ENCODE data around the gene RPH3AL.

DNA sequence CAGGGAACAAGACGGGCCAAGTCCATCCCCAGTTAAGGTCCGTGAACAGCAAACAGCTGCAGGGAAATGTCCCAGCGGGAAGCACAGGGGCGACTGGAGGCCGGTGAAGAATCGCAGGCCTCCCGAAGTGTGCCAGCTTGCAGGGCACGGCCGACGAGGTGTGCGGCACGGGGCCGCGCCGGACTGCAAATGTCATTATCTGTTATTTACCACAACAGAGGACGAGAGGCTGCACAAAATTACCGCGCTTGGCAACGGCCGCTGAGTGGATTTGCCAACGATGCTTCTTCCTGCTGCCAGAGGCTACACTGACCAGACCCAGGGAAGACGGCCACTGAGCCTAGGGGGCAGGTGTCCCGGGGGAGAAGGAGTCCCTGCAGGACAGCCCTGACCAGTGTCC, 53.1 kb downstream of the RPH3AL start:
- no peak for TF ChIP-seq POLR2A (IDR thresholded peaks at IDR 0.05)
- no peak for TF ChIP-seq POLR2AphosphoS5 (IDR thresholded peaks at IDR 0.05)
- TF ChIP-seq, protein P1, sequence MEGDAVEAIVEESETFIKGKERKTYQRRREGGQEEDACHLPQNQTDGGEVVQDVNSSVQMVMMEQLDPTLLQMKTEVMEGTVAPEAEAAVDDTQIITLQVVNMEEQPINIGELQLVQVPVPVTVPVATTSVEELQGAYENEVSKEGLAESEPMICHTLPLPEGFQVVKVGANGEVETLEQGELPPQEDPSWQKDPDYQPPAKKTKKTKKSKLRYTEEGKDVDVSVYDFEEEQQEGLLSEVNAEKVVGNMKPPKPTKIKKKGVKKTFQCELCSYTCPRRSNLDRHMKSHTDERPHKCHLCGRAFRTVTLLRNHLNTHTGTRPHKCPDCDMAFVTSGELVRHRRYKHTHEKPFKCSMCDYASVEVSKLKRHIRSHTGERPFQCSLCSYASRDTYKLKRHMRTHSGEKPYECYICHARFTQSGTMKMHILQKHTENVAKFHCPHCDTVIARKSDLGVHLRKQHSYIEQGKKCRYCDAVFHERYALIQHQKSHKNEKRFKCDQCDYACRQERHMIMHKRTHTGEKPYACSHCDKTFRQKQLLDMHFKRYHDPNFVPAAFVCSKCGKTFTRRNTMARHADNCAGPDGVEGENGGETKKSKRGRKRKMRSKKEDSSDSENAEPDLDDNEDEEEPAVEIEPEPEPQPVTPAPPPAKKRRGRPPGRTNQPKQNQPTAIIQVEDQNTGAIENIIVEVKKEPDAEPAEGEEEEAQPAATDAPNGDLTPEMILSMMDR (IDR thresholded peaks at IDR 0.05 in 8 of 11, conservative IDR thresholded peaks at IDR 0.05 in 3 of 11): no peak
